ENCODE measurements around the gene TMEM256.

GRCh38 chr17:7438656-7439460 is 35.0 kb upstream of the TMEM256 start:
- TF ChIP-seq POLR2AphosphoS5 (IDR thresholded peaks at IDR 0.05; ENCODE audit: low read depth, low read length): no peak
- TF ChIP-seq TAF1 (IDR thresholded peaks at IDR 0.05; ENCODE audit: borderline replicate concordance, insufficient read depth, low read length): no peak
- TF ChIP-seq REST (IDR thresholded peaks at IDR 0.05; ENCODE audit: insufficient read depth in 1 of 2, low read depth in 2 of 2, low read length in 2 of 2): no peak
- no peak for TF ChIP-seq SIN3A (IDR thresholded peaks at IDR 0.05; ENCODE audit: borderline replicate concordance, insufficient read depth, low read length)
- TF ChIP-seq FOXP2 (optimal IDR thresholded peaks at IDR 0.05; ENCODE audit: borderline replicate concordance, extremely low read depth, extremely low read length, insufficient read depth): no peak
